GM12878 (cell line): Measurements from ENCODE around the gene AP3B1. TPM values are rescaled to one million over a fixed set of nuclear protein-coding genes. Genes with fewer than 3 reads are reported as not detected.

Experiments
- CBX3 ChIP-seq: fragments of 200-600 bp; sonication (generic); IDR thresholded peaks from 2 replicates; pipeline ENCODE4 v1.6.1; 2016; ENCODE audit warnings: low read depth, borderline replicate concordance
- CHD4 ChIP-seq: fragments of 200-600 bp; sonication (generic); IDR thresholded peaks from 2 replicates; pipeline ENCODE4 v1.6.1; 2016; ENCODE audit warnings: mild to moderate bottlenecking
- CREB1 ChIP-seq: IDR thresholded peaks from 2 replicates; pipeline ENCODE4 v1.6.1; 2012; ENCODE audit warnings: low read depth, mild to moderate bottlenecking, inconsistent platforms
- CUX1 ChIP-seq: IDR thresholded peaks from 2 replicates; pipeline ENCODE4 v1.6.1; 2012; ENCODE audit warnings: improper control_type of control experiment, low read depth, low read length; ENCODE audit not compliant: insufficient replicate concordance
- EED ChIP-seq: sonication (generic); IDR thresholded peaks from 2 replicates; pipeline ENCODE4 v1.6.1; 2016; ENCODE audit warnings: antibody characterized with exemption, low read depth
- NFIC ChIP-seq: IDR thresholded peaks from 2 replicates; pipeline ENCODE4 v1.6.1; 2012; ENCODE audit warnings: low read depth, mild to moderate bottlenecking, inconsistent platforms, low read length, moderate library complexity
- NFYA ChIP-seq: IDR thresholded peaks from 2 replicates; pipeline ENCODE4 v1.6.1; 2011; ENCODE audit warnings: low read depth, mild to moderate bottlenecking, low read length, improper control_type of control experiment, borderline replicate concordance
- RB1 ChIP-seq: fragments of 450-650 bp; formaldehyde crosslinking; IDR thresholded peaks from 2 replicates; pipeline ENCODE4 v1.6.1; 2017; ENCODE audit warnings: mild to moderate bottlenecking, borderline replicate concordance
- SREBF2 ChIP-seq: IDR thresholded peaks from 2 replicates; pipeline ENCODE4 v1.6.1; 2012; ENCODE audit warnings: mild to moderate bottlenecking, low read length
- ZBTB40 ChIP-seq: fragments of 450-650 bp; IDR thresholded peaks from 2 replicates; pipeline ENCODE4 v1.6.1; 2016; ENCODE audit warnings: mild to moderate bottlenecking, moderate library complexity, borderline replicate concordance
- polyA plus RNA-seq, 11 experiments: library from polyadenylated mRNA; depleted of rRNA in 4 of 11; unstranded in 6 of 11; stranded (reverse) in 5 of 11; fragments of >200 nt; fragmentation: Nextera tagmentation in 4 of 11; fragmentation: Illumina TruSeq in 1 of 11; extraction: Ambion mirVana in 4 of 11; extraction: Trizol in 1 of 11; gene quantifications; 1 replicate in 1 of 11; 2 replicates in 10 of 11; pipeline versions ENCODE4 v1.2.1 to v1.2.3, GENCODE V29; 2011 to 2016; ENCODE audit warnings: inconsistent platforms in 2 of 11, missing spikeins in 2 of 11, low read depth in 1 of 11
- total RNA-seq, 4 experiments: library from RNA; depleted of rRNA in 3 of 4; stranded (reverse); fragments of >200 nt in 3 of 4; fragmentation: Illumina TruSeq in 1 of 4; extraction: Trizol in 1 of 4; gene quantifications; 2 replicates each; pipeline versions ENCODE4 v1.2.1 to v1.2.3, GENCODE V29; 2013 to 2021

Gene AP3B1
- total and polyA plus RNA-seq, 10 of the 15 experiments (the other 5 are each of a cell fraction or from before 2014, with no cell fraction given), result 30.9 to 70.8 (median 46.0) TPM

- TF ChIP-seq RB1 (no peak), CUX1 (no peak), CBX3 (no peak), NFYA (no peak), CREB1 (no peak), ZBTB40 (0 out of 2 replicates have a peak, but pooled peaks have one; percentile 1), CHD4 (peak; percentile 40; the same call in 1 of the 2 replicates), EED (peak; percentile 59), SREBF2 (no peak), NFIC (0 out of 2 replicates have a peak, but pooled peaks have one; percentile 41)
- TF ChIP-seq, all 136 proteins: peak for 12
These were observed 800 bp upstream of the AP3B1 start (continued) for GRCh38 chr5:78295035-78295961.
